Midbrain (tissue), 1 donor: ENCODE data around the gene ZCCHC9.

Experiments
- DNase-seq: peaks from one replicate; lab custom pipeline; 2025; lab: John Stamatoyannopoulos, UW

ZCCHC9 gene

DNA sequence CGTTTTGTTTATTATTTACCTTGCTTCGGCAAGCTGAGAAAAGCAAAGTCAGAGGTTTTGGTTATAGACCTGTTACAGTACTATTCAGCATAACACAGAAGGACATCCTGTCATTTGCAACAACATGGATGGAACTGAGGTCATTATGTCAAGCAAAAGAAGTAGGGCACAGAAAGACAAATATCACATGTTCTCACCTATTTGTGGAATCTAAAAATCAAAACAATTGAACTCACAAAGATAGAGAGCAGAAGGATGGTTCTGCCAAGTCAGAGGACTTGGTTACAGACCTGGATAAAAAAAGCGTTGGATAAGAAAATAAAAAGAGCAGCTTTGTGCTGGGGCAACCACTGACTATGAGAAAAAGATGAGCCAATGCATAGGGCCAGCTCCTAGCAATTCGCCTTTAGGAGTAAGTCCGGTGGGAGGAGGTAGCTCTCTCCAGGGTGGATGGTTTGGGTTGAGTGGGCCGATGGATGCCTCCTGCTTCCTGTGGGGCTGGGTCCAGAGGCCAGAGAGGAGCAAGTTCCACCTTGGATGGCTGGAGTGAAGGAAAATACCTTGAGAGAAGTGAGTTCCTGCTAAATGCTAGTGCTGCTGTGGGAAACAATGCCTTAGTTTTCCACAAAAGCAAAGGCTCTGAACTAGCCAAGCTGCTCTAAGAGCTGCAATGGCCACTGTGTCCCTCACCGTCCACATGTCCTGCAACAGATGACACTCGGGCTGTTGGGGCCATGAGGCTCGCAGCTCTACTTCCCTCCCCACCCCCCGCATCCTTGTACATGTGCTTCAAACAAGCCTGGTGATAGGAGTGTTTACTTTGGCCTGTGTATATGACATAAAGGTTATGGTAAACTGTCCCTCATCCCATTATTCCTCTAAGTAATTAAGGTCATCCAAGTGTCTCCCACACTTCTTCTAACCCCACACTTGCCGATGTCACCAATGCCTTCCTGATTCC is 54.2 kb downstream of the ZCCHC9 start:
- DNase-seq, result no peak

DNA sequence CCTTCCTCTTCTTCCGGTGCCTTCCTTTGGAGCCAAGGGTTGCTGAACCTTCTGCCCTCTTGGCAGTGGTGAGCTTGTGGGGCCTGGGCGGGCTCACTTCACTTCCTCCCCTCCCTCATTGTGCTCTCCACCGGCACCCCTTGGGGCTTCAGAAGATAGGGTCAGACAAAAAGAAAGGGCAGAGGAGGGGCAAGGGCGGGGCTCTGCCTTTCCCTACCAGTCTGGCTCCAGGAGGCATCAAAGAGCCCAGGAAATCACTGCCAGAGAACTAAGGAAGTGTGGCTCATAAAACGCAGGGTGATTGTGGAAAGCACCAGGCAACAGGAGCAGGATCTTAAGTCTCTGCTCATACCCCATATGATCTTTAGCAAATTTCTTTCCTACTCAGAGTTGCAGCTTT is 57.7 kb downstream of the ZCCHC9 start:
- DNase-seq, result no peak

DNA sequence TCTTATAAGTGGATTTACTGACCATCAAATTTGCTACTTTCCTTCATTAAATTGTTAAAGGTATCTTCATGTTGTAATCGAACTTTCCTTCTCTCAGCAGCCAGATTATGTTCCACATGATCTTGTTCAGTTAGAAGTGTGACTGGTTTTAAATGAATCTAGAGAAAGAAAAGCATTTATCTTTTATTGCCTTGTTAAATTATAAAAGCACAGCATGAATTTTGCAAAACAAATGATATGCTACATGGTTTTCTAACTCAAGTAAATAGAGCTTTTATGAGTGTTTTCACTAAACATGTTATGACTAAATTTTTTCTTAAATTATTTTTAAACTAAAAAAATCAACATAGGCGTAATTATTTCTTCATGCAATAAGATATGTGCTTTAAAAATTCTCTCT is 58.5 kb downstream of the ZCCHC9 start:
- no peak for DNase-seq

DNA sequence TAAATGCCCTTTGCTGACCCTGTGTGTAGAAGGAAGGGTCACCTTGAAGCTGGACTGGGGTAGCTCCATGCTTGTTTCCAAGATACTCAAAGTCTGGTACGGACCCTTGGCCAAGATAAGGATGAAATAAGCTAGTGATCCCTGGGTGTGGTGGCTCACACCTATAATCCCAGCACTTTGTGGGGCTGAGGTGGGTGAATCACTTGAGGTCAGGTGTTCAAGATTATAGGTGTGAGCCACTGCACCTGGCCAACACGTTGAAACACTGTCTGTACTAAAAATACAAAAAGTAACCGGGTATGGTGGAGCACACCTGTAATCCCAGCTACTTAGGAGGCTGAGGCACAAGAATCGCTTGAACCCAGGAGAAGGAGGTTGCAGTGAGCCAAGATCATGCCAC is 59.3 kb downstream of the ZCCHC9 start:
- no peak for DNase-seq

DNA sequence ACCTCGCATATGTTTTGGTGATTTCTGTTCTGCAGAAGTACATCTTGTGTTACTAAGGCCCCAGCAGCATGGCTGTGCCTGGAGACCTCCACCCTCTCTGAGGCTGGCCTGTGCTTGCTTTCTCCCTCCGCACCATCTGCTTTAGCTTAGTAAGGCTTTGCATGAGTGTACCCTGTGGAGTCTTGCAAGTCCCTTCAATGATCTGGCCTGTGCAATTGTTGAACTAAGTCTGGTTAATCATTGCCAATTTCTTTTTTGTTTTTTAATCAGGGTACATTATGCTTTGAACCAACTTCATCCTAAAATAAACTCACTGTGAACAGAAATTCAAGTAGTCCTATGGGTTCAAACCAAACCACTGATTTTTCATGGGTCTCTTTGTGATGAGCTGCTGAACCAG is 60.2 kb downstream of the ZCCHC9 start:
- DNase-seq, result no peak
